ENCODE results near the gene TFCP2L1. TPM values are rescaled to one million over a fixed set of nuclear protein-coding genes. Genes with fewer than 3 reads are reported as not detected.

The TFCP2L1 gene
- total RNA-seq, 1 donor from 2014 or later = 0.02 TPM

GRCh38 chr2:121194626-121195025, 90.4 kb downstream of the TFCP2L1 start:
- Mint-ChIP-seq H3K4me3 (ENCODE audit: unreplicated experiment) (no peak overlapping the region), H3K27me3 (ENCODE audit: low read depth) (peaks cover 8% of the 10 kb centered on the region), H3K4me1 (ENCODE audit: low read depth) (peaks cover 20% of the 10 kb centered on the region), H3K36me3 (ENCODE audit: low read depth) (no peaks in the 10 kb centered on the region), H3K9me3 (ENCODE audit: low read depth) (no peaks in the 10 kb centered on the region), H3K27ac (ENCODE audit: unreplicated experiment) (no peak overlapping the region)
- no peak for TF ChIP-seq CTCF (IDR thresholded peaks at IDR 0.05)
- DNase-seq (ENCODE audit: low spot score) = no peak

DNA sequence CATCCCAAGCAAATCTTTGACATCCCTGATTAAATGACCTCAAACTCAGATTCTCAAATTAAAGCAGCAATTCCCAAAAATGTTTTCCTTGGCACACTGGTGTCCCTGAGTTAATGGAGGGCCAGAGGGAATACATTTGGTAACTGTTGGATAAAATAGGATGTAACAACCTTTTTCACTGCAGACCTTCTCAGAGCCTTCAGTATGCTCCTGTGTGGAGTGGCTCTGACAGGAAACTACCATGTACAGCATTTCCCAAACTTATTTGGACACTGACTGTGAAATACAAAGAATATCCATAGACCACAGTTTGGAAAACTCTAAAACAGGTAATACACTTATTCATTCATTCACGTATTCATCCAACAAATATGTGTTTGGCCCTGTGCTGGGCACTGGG, 91.8 kb downstream of the TFCP2L1 start:
- H3K4me3 Mint-ChIP-seq (ENCODE audit: unreplicated experiment) = no peak overlapping the region

DNA sequence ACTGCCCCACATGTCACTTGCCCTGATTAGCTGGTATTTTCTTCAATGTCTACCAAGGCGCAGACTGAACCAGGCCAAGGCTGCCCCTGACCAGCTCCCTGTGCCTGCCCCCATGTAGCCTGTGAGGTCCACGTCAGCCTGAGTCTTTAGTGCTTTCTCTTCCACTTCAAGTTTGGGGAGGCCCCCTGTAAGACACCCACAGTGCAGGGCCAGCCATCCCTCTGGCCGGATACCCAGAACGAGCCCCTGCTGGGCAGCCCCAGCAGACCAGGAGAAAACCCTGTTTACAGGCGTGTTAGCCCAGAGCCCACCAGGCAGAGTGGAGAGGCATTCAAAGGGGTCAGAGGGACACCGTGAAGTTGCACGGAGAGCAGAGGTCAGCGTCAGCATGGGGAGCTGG, 92.4 kb downstream of the TFCP2L1 start:
- Mint-ChIP-seq H3K36me3 (ENCODE audit: low read depth) (peaks cover 2% of the 10 kb centered on the region), H3K4me3 (ENCODE audit: unreplicated experiment) (no peak overlapping the region), H3K4me1 (ENCODE audit: low read depth) (peaks cover 13% of the 10 kb centered on the region), H3K9me3 (ENCODE audit: low read depth) (peaks cover 3% of the 10 kb centered on the region), H3K27me3 (ENCODE audit: low read depth) (peaks cover 14% of the 10 kb centered on the region), H3K27ac (ENCODE audit: unreplicated experiment) (no peak overlapping the region)
- TF ChIP-seq CTCF (IDR thresholded peaks at IDR 0.05) = no peak
- no peak for DNase-seq (ENCODE audit: low spot score)

More for the DNA sequence above, 91.8 kb downstream of the TFCP2L1 start:
- H3K27ac Mint-ChIP-seq (ENCODE audit: unreplicated experiment) = no peak overlapping the region
- H3K9me3 Mint-ChIP-seq (ENCODE audit: low read depth) = peaks cover 3% of the 10 kb centered on the region
- H3K27me3 Mint-ChIP-seq (ENCODE audit: low read depth) = peaks cover 12% of the 10 kb centered on the region
- H3K4me1 Mint-ChIP-seq (ENCODE audit: low read depth) = peaks cover 19% of the 10 kb centered on the region
- H3K36me3 Mint-ChIP-seq (ENCODE audit: low read depth) = peaks cover 2% of the 10 kb centered on the region
- TF ChIP-seq CTCF (IDR thresholded peaks at IDR 0.05) = no peak
- DNase-seq (ENCODE audit: low spot score) = no peak

DNA sequence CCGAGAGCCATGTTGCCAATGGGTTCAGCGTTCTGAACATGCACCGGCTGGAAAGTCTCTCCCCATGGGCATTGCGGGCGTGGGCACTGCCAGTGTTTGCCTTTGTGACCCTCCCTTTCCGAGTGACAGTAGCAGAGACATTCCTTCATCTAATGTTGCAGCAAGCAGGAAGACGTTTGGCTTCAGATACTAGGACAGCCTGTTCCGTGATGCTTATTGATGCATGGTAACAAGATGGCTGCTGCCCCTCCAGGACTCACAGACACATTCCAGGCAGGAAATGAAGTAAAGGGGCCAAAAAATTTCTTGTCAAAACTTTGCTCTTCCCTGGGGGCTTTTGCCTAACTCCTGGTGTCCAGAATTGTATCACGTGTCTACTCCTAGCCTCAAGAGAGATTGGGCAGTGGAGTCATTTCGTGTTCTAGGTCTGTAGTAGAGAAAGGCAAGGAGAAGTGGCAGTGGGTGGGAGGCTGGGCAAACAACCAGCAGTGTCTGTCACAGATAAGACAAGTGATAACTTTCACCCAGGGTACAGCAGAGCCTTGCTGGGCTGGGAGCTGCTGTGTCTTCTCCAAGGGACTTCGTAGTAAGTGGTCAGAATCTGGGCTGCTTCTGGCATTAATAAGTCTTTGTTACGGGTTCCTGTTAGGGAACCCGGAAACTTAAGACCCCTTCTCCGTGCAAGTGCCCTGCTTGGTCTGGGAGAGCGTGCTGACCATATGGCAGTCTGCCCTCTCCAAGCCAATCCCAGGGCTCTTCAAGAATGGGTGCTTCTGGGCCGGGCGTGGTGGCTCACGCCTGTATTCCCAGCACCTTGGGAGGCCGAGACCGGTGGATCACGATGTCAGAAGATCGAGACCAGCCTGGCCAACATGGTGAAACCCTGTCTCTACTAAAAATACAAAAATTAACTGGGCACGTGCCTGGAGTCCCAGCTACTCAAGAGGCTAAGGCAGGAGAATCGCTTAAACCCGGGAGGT, 93.5 kb downstream of the TFCP2L1 start:
- peaks cover 5% of the 10 kb centered on the region for H3K4me1 Mint-ChIP-seq (ENCODE audit: low read depth)
- H3K4me3 Mint-ChIP-seq (ENCODE audit: unreplicated experiment) = no peak overlapping the region
- peaks cover 3% of the 10 kb centered on the region for H3K9me3 Mint-ChIP-seq (ENCODE audit: low read depth)
- H3K27ac Mint-ChIP-seq (ENCODE audit: unreplicated experiment) = no peak overlapping the region
- peaks cover 14% of the 10 kb centered on the region for H3K27me3 Mint-ChIP-seq (ENCODE audit: low read depth)
- H3K36me3 Mint-ChIP-seq (ENCODE audit: low read depth) = peaks cover 2% of the 10 kb centered on the region
- TF ChIP-seq CTCF (IDR thresholded peaks at IDR 0.05) = no peak
- peak; percentile 58 for DNase-seq (ENCODE audit: low spot score)

DNA sequence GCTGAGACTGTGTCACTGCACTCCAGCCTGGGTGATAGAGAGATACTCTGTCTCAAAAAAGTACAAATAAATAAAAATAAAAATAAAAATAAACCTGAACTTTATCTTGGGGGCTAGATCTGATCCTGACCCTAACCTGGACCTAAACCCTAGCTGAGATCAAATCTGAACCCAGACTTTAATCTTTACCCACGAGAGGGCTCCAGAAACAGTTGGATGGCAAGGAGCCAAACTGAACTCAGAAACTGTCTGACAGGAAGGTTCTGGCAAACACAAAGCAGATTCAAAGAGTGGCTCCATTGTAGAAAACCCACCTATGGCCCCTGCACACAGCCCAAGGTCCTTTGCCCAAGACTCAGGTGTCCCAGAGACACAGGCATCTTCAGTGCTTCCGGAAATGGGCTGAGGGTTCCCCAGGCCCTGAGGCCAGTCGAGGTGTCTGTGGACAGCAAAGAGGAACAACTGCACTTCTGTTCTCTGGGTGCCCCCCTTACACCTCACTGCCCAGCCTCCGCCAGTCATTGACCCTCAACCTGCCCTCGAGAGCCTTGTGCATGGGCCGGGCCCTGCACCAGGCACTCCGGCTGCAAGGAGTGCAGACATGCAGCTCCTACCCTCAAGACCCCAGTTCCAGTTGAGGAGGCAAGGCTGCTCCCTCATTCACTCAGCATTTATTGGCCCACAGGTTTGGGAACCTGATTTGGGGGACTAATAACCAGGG, 95.2 kb downstream of the TFCP2L1 start:
- no peak for DNase-seq (ENCODE audit: low spot score)
- H3K27me3 Mint-ChIP-seq (ENCODE audit: low read depth) = peaks cover 14% of the 10 kb centered on the region

More for the DNA sequence above, 95.2 kb downstream of the TFCP2L1 start:
- peaks cover 2% of the 10 kb centered on the region for H3K36me3 Mint-ChIP-seq (ENCODE audit: low read depth)
- H3K4me1 Mint-ChIP-seq (ENCODE audit: low read depth) = peaks cover 11% of the 10 kb centered on the region
- TF ChIP-seq CTCF (IDR thresholded peaks at IDR 0.05) = no peak
- no peak overlapping the region for H3K4me3 Mint-ChIP-seq (ENCODE audit: unreplicated experiment)
- H3K9me3 Mint-ChIP-seq (ENCODE audit: low read depth) = peaks cover 3% of the 10 kb centered on the region
- no peak overlapping the region for H3K27ac Mint-ChIP-seq (ENCODE audit: unreplicated experiment)
